HT1080 (cell line): ENCODE measurements around the gene GCG. TPM values are rescaled to one million over a fixed set of nuclear protein-coding genes. Genes with fewer than 3 reads are reported as not detected.

Source experiments
- DNase-seq: peaks from one replicate; pipeline ENCODE4 v3.0.0-alpha.2; 2015; ENCODE audit warnings: low read depth
- polyA plus RNA-seq, 2 experiments: library from polyadenylated mRNA; depleted of rRNA; stranded (reverse); fragments of >200 nt; gene quantifications; 2 replicates each; pipeline ENCODE4 v1.2.3, GENCODE V29; 2015
- total RNA-seq: library from RNA; depleted of rRNA; stranded (reverse); fragments of >200 nt; shearing (Covaris generic); gene quantifications from 2 replicates; pipeline ENCODE4 v1.2.3, GENCODE V29; 2014; rRNA removed

GCG gene
- total RNA-seq: 0.16 TPM in 1 of 2 replicates, not detected in the other
- polyA plus RNA-seq (2015; cell fraction: cytosol; rRNA removed): not detected in 2 replicates
- not detected in 2 replicates for polyA plus RNA-seq (2015; cell fraction: nucleus; rRNA removed)

DNA sequence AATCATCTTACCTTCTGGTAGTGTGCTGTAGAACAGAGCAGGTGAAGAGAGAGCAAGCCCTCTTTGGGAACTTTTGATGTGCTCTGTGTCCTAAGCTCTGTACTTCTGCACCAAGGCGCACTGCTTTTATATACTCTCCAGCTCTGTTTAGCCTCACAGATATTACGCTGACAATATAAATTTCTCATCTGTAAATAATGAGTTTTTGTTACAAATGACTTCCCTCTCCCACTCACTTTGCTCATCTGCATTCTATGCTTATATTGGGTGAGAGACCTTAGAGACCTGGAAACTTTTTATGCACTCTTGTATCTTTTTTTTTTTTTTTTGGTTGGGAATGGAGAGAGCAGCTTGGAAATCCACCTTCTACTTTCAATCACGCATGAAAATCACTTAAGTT is at the start of gene GCG:
Gene GCG (minus strand): TSS at position 101 of the 400 bp plus-strand sequence. CDS start 3,069 bp downstream, outside the sequence.
- no peak for DNase-seq

DNA sequence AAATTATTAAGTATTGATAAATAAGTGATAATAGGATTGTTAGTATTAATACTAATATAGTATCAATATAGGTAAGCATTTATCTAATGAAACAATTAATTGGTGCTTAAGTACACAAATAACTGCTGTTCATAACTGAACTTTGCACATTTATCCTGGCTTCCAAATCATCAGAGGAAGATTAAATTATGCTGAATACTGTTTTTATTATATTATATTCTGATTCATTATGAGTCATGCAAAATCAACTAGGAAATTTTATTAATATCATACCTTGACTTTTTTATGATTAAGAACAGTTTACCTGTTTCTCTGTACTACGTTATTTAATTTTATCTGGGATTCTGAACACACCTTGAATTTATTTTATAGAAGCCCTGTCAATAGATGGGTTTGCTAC is 48.6 kb upstream of the GCG start:
- DNase-seq: no peak

DNA sequence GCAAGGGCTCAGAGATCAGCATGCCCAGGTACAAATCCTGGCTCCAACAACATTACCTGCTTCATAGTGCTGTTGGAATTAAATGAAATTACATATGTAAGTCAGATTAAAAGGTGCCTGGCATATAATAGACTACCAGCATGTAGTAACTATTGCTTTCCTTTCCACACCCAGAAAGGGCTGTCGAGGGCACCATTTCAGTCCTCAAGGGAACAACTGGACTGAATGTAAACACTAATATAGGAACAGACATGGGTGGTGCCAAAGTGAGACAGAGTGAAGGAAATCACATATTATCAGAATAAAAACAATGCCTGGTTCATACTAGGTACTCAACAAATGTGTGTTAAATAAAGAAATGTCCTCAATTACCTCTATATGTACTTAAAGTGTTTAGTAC is 47.9 kb upstream of the GCG start:
- DNase-seq: no peak

DNA sequence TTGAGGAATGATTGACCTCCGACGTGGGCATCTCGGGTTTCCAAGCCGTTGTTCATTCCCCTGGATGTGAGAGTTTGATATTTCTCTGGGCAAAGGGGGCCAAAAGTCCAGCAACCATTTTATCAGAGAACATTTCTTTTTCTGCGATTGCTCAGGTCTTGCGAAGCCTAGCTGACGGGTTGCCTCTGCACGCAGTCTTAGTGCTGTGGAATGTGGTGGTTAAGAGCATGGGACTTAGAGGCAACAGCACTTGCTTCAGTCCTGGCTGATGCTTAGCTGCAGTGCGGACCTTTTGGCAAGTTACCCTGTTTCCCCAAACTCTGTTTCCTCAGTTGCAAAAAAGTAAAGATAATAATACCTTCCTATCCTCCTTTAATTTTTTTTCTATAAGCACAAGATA is 46.2 kb upstream of the GCG start:
- no peak for DNase-seq

DNA sequence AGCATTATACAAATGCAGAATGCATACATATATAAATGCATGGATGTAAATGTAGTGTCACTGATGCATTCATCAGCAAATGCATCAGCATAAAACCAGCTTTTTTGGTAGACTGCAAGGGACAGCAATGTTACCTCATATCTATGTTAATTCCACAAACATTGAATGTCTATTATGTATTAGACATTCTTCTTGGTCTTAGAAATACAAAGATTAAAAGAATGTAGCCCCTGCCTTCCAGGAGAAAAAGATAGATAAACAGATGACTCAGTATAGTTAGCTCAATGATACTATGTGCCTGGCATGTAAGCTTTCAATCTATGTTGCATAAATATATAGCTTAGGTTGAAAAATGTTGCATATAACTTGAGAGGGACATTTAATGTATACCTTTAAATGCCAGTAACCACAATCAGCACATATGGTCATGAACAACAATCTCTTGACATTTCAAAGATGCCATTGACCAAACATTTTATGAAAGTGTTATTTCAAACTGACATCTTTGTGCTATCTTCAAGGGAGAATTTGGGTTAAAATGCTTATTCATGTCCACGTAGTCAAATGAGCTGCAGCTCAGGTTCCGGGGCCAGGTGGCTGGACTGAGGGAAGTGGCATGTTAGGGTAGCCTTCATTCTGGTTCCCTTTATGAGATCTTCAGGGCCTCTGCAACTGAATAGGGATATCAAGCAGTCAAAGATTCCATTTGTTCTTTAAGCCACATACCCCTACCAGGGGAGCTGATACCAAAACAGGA is 45.2 kb upstream of the GCG start:
- no peak for DNase-seq

DNA sequence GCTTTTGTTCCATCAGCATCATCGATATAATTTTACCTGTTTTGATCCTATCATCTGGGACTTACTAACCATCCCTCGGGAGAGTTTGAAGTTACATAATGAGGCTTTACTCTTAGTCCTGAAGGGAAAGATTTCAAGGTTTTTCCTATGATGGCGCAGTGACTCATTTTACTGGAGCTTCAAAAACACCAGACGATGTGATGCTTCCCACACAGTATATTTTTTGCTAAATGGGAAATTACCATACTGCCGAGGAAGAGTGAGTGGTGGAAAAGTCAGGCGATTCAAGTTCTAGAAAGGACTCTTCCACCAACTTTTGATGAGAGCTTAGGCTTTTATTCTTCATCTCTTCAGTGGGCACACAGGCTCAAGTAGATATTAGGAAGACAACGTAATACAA is 44.6 kb upstream of the GCG start:
- peak; percentile 71 for DNase-seq

DNA sequence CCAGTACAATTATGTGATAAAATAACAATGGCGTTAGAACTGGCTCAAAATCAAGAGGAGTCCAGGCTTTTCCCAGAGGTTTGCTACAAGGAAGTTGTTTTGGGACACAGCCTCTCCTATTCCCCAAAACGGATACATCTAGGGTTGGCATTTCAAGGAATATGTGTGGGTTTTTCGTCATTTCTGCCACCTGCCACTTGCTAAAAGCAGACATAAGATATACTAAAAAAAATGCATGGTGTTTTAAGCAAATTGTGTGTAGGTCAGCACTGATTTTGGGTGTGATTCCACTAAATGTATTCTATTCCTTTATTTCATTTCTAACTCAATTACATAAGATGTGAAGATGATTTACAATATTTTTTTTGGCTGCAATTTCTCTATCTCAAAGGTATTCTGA is 36.4 kb upstream of the GCG start:
- no peak for DNase-seq

DNA sequence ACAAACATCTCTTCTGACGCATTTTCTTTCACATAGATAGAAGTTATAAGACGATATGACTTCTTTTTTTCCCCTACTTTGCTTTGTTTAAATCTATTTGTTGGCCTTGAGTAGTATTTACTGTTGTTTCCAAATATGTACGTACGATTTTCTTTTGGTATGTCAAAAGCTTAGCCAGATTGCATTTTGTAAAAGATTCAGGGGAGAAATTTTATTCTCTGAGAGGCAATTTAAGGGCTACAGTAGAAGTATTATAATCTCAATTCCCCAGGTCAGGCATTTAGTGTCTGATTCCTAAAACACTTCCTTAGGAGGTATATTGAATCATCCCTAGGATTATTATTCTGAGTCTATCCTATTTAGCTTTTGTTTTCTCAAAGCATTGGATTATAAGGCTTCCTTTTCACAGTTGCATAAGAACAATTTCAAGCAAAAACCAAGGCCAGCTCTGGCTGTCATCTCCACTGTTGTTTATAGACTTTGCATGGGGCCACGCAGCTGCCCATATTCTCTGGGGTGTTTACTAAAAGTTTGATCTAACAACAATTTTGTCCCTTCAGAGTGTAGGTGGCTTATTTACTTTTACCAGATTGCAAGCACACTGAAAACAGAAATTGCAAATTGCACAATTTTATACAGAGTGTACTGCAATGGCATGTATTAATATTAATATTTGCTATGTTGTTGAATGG is 33.6 kb upstream of the GCG start:
- no peak for DNase-seq

DNA sequence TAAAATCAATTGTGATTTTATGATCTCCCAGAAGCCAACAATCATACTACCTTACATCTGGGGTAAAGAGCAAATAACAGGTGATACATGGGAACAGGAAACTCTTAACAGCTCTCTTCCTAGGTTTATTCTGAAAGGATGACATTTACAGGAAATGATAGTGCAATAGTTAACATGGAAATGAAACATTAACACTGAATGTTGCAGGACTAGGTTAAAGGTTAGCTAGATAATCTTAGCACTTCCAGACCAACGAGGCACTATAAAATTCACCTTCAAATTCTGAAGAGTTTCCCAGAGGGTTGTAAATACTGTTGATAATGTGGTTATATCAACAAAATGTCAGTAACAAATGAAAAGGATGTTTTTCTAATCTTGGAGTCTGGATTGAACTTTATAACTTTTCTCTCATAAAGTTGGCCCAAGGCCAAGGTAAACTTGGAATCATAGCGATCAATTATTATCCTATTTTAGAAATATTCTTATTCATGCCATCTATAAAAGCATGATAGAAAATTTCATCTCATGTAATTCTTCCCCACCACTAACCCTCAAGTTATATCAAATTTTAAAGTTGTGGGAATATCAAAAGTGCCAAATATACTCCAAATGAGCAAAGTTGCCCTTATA is 32.9 kb upstream of the GCG start:
- DNase-seq: no peak

DNA sequence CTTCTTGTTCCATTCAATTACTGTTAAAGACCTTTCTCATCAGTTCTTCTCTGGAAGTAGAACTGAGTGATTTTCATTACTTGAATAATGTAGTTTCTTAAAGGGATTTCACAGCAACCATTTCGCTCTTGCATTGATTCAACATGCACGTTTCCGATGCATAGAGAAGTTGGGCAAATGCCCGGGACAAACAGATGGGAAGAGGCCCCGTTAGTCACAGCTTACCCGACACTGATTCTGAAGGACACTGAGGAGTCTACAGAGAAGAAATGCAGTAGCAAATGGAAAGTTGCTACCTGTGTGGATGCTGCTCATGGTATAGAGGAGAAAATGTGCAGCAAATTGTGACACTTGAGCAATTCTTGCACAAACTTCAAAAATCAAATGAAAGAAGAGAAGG is 32.3 kb upstream of the GCG start:
- no peak for DNase-seq

DNA sequence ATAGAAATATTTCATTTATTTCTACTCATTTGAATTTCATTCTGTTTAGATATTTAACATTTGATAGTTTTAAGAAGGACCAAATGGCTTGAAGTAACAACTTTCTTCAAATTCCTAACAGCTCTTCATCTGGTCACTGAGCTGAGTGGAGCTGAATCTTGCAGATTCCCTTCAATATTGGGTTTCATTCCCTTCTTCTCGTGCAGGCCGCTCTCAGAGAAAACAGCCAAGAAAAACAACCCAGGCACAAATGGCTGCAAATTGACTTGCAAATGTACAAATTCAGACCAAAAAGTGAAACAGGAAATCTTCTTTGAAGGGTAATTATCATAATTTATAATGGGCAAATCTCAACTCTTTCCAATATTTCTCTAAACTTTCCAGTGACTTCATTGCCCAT is 30.3 kb upstream of the GCG start:
- DNase-seq: no peak

DNA sequence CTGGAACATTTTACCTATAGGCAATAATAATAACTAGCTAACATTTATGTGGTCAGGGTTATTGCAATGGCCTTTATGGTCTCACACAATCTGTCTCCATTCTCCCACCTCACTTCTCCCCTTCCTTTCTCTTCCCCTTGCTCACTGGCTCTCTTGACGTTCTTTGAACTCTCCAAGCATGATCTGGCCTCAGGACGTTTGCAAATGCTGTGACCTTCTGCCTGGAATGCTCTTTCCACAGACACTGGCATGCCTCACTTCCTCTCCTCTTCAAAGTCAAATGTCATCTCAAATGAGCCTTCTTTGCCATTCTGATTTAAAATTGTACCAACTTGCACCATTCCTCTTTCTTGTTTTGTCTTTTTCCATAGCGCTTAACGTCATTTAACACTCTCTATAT is 25.3 kb upstream of the GCG start:
- no peak for DNase-seq

DNA sequence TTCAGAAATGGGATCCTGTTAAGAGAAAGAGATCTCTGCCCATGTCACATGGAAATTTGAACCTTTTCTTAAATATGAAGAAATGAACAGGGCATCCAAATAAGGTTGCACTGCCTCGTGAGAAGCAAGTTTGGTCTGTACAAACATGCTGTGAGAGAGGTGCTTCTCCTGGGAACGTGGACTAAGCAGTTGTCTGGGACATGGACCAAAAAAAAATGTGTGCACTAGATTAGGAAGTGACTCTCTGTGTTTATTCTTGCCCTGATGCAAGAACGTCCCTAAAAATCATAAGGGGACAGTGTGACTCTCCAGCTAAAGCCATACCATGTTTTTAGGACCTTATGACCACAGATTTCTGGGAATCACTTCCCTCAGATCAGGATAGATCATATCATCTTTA is 23.7 kb upstream of the GCG start:
- no peak for DNase-seq

DNA sequence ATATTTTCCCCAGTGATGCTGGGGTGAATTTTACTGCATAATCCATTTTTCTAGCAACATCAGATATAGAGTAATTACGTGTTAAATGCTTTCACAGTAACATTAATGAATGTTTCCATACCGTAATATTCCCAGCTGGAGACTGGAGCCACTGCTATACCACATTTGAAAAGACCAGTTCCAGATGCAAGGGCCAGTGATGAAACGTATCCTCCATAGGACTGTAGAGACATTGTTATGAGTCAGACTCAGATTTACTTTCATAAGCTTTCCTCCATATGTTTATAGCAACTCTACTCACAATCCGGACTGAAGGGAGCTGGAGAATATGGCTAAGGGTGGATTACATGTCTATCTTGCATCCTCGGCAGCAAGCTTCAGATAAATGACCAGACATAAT is 22.7 kb upstream of the GCG start:
- DNase-seq: peak; percentile 30

DNA sequence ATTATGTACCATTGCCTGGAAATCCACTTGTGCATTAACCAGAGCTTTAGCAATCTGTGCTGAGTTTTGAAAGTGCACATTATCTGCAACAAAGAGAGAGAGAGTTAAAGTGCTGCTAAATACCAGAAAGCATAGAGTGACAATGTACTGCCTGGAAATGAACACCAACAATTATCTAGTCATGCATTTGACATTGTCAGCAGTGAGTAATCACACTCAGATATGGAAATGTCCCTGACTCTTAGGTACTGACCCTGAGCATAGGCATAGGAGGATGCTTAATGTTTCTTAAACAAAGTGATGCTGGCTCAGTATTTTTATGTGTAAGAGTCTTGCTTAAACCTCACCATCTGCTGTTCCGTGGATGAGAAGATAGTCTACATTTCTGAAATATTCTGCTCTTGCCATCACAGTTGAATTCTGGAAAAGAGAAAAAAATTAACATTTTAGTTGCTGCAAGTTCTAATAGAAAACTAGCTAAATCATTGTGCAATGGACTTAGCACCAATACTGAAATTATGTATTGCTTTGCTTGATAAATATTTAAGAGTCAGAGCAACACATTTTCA is 20.8 kb upstream of the GCG start:
- no peak for DNase-seq

DNA sequence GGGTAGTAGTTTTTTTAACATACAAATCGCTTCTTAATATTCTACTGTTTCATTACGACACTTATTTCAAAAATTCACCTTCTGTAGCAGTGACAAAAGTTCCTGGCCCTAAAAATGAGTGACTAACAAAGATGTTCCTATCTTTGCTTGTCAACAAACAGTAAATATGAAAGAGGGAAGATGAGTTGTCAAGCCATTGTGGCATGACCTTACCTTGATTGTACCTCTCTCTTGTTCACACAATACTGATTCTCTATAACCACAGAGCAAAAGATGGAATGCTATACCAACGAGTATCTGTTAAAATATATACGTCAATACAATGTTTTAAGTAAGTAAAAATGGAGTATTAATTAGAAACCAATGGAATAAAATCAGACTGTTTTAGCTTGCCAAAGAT is 14.7 kb upstream of the GCG start:
- no peak for DNase-seq

DNA sequence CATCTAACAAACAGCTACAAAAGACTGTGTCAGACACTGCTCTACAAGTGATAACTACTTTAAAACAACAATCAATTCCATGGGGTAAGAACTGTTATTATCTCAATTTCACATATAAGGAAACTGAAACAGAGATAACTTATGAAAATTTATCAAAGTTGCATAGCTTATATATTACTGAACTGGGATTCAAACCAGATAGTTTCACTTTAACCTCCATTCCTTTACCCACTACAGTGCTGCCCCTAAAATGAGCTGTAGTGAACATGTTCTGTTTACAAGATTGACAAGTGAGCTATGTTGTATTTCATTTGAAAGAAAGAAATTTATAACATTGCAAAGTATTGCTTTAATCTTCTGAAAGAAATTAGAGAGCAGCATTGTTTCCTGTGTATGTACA is 14.1 kb upstream of the GCG start:
- DNase-seq: no peak

DNA sequence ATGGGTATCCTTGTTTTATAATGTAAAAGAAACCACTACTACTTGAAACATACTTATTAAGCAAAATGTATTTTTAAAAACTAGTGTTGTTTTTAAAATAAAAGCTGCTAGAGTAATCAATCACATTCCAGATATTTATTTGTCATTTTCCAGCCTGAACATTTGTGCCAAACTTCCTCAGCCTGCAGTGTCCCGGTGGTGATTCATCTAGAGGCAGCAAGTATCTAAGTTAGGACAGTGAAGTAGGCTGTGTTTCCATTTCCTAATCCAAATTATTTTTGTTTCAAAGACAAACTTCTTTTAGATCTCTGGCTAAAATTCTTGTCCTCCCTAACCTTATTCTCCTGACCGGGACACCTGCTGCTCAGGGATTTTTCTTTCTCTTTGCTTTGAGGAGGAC is 12.8 kb upstream of the GCG start:
- no peak for DNase-seq

DNA sequence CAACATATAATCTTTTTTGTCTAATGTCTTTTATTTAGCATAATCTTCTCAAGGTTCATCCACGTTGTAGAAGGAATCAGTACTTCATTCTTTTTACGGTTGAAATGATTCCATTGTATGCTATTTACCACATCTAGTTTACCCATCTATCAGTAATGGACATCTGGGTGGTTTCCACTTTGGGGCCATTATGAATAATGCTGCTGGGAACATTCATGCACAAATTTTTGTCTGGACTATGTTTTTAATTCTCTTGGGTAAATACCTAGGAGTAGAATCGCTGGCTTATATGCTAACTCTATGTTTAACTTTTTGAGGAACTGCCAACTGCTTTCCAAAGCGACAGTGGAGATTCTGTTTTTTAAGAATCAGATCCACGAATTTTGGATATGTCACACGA is 7.4 kb upstream of the GCG start:
- DNase-seq: no peak

DNA sequence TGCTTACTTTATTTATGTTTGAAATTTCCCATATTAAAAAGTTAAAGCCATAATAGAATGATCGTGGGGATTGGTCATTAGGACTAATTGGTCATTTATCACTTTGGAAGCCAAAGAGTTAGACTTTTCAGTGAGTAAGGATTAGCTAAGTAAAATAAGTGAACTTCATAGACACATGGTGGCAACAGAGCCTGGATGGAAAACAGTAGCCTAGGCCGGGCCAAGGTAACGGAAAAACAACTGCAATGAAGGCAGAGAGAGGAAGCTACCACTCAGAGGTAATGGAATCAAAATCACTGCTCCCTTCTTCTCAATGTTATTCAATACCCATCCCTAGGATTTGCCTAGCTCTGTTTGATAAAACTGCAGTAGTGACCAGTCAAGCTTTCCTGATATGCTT is 4.1 kb upstream of the GCG start:
- DNase-seq: no peak

DNA sequence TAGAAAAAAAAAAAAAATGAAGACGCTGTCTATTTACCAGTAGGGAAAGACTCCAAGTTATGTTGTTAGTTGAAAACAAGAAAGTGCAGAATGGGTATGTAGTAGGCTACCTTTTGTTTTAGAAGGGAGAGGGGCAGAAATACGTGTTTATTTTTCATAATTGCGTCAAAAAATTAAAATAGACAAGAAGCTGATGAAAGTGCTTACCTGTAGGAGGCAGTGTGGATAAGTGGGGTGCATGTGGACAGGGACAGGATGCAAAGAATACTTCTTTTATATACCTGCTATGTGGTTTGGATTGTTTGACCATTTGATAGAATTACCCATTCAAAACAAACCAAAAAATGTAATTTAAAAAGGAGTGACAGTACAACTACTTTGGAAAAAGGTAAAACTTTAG is 3.0 kb upstream of the GCG start:
- no peak for DNase-seq

DNA sequence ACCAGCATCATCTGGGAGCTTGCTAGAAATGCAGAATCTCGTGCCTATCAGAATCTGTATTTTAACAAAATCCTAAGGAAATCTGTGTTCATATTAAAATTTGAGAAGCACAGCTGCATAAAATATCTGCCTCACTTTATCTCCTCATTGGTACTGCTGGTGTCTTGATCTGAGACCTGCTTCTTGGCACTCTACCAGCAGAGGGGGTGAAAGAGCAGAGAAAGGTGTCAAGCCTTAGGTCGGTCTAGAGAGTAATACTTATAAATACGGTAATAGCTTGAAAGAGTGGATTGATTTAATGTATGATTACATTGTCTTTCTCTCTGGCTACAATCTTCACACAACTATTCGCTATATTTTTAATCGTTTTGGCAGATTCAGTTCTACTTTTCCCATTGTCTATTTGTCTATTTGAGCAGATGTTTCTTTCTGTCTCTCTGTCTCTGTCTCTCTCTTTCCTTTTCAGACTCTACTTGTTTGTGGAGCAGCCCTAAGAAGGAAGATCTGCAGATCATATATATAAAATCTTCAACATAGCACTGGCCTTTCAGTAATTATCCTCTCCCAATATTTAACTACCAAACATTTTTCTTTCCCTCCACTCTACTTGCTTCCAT is 1.7 kb upstream of the GCG start:
- DNase-seq: peak; percentile 61
